SH-SY5Y (cell line): ENCODE measurements around the gene GNS.

ENCODE experiments used
- GATA2 ChIP-seq: IDR thresholded peaks from 2 replicates; pipeline ENCODE4 v1.6.1; 2011; ENCODE audit warnings: mild to moderate bottlenecking, low read depth, low read length
- GATA3 ChIP-seq: IDR thresholded peaks from 2 replicates; pipeline ENCODE4 v1.6.1; 2011; ENCODE audit warnings: low read depth, mild to moderate bottlenecking, low read length, moderate library complexity

DNA sequence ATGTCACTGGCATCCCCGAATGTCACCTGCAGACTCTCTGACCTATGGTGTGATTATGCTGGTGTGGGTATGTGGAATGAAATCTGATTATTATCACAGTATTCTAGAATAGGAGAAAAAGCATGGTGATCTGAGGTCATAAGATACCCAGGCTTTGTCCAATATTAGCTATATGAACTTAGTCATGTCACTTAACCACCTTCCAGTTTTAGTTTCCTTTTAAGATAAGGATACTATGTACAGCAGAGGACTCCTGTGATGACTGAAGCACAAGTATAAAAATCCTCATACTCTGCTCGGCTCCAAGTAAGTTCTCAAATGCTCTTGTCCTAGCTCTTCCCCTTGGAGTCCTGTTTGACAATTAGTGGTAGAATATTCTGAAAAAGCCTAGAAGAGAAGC is 2.8 kb downstream of the GNS start:
- TF ChIP-seq GATA3 (no peak), GATA2 (no peak)
